ENCODE measurements around the gene FARP1. TPM values are rescaled to one million over a fixed set of nuclear protein-coding genes. Genes with fewer than 3 reads are reported as not detected.

FARP1 gene
- polyA plus RNA-seq, 2 of the 4 experiments (the other 2 are of a cell fraction) = 9.4 to 13.0 TPM

- WGBS (ENCODE audit: missing lambda C conversion rate) = 14% methylated on average over 4 of the region's 4 CpGs
- no peak for FAIRE-seq
Observed at GRCh38 chr13:98216135-98216565, 73.3 kb downstream of the FARP1 start.

GRCh38 chr13:98216711-98217285, 73.9 kb downstream of the FARP1 start:
- ChIA-PET POLR2A (no interaction called here), CTCF (no interaction called here)
- no peak for TF ChIP-seq SMC3 (IDR thresholded peaks at IDR 0.05)
- TF ChIP-seq HDAC2 (IDR thresholded peaks at IDR 0.05) = no peak
- TF ChIP-seq NFE2L2 (conservative IDR thresholded peaks at IDR 0.05; ENCODE audit: low read length) = no peak
- no peak for TF ChIP-seq SREBF2 (IDR thresholded peaks at IDR 0.05)
- no peak for TF ChIP-seq FOSB (CRISPR knock-in tag; IDR thresholded peaks at IDR 0.05)
- TF ChIP-seq ZNF302 (CRISPR knock-in tag; IDR thresholded peaks at IDR 0.05) = no peak
- TF ChIP-seq EHF (CRISPR knock-in tag; IDR thresholded peaks at IDR 0.05) = no peak
- no peak for TF ChIP-seq GATA3 (IDR thresholded peaks at IDR 0.05; ENCODE audit: borderline replicate concordance)
- no peak for TF ChIP-seq PBX3 (IDR thresholded peaks at IDR 0.05)
- TF ChIP-seq NR3C1 (IDR thresholded peaks at IDR 0.05) = no peak
- no peak for TF ChIP-seq HES2 (IDR thresholded peaks at IDR 0.05)
- TF ChIP-seq E2F6 (IDR thresholded peaks at IDR 0.05; ENCODE audit: borderline replicate concordance, low read depth) = no peak
- TF ChIP-seq CEBPB (IDR thresholded peaks at IDR 0.05) = no peak
- no peak for TF ChIP-seq JUN (IDR thresholded peaks at IDR 0.05)
- Histone ChIP-seq H3K4me3 (no peak overlapping the region), H3K4me1 (no peaks in the 10 kb centered on the region), H3K9me3 (no peaks in the 10 kb centered on the region), H3K4me2 (no peak overlapping the region), H3K27ac (no peak overlapping the region)
- FAIRE-seq (no peak), ATAC-seq (no peak), DNase-seq (ENCODE audit: low read depth in 1 of 2, low spot score in 1 of 2) (no peak)
- WGBS (ENCODE audit: missing lambda C conversion rate) = 88% methylated on average over 7 of the region's 7 CpGs

More at GRCh38 chr13:98216135-98216565, 73.3 kb downstream of the FARP1 start:
- DNase-seq (ENCODE audit: low read depth in 1 of 2, low spot score in 1 of 2) = peak; percentile 10 to 13
- no peaks in the 10 kb centered on the region for H3K9me3 ChIP-seq
- CTCF ChIA-PET = no interaction called here
- no peaks in the 10 kb centered on the region for H3K4me1 ChIP-seq
- no peak overlapping the region for H3K4me3 ChIP-seq
- TF ChIP-seq ESRRA (IDR thresholded peaks at IDR 0.05; ENCODE audit: borderline replicate concordance, low read length) = no peak
- TF ChIP-seq MAFK (IDR thresholded peaks at IDR 0.05; ENCODE audit: partially characterized antibody) = peak; percentile 70
- no peak overlapping the region for H3K4me2 ChIP-seq
- POLR2A ChIA-PET = no interaction called here
- ATAC-seq = peak in 1 of 2 experiments; percentile 32; a peak in 1 of 6 replicates
- peak overlapping the region in 1 of 2 experiments; percentile 55; a peak in 1 of 6 replicates for H3K27ac ChIP-seq

- Histone ChIP-seq H3K4me1 (no peaks in the 10 kb centered on the region), H3K27ac (no peak overlapping the region), H3K4me2 (no peak overlapping the region), H3K4me3 (no peak overlapping the region), H3K9me3 (no peaks in the 10 kb centered on the region)
- 98% methylated on average over 11 of the region's 12 CpGs for WGBS (ENCODE audit: missing lambda C conversion rate)
- ATAC-seq (no peak), FAIRE-seq (no peak), DNase-seq (ENCODE audit: low read depth in 1 of 2, low spot score in 1 of 2) (no peak)
- TF ChIP-seq JUNB (IDR thresholded peaks at IDR 0.05) (no peak), CEBPB (IDR thresholded peaks at IDR 0.05) (no peak), ZFP36 (IDR thresholded peaks at IDR 0.05; ENCODE audit: borderline replicate concordance, partially characterized antibody) (no peak), HES2 (IDR thresholded peaks at IDR 0.05) (no peak), CTCF (IDR thresholded peaks at IDR 0.05) (no peak), NR3C1 (IDR thresholded peaks at IDR 0.05) (no peak), RARB (CRISPR knock-in tag; IDR thresholded peaks at IDR 0.05) (no peak), TFCP2L1 (CRISPR knock-in tag; IDR thresholded peaks at IDR 0.05) (no peak), MAFK (IDR thresholded peaks at IDR 0.05; ENCODE audit: partially characterized antibody) (no peak), SREBF2 (IDR thresholded peaks at IDR 0.05) (no peak)
- ChIA-PET POLR2A (no interaction called here), CTCF (no interaction called here)
Observed at GRCh38 chr13:98217597-98217996, 74.7 kb downstream of the FARP1 start.

Measured in A549 (cell line).